Endometrium (tissue), 2 donors: ENCODE data around the gene COG5.

Source experiments
- FAIRE-seq: peaks from 2 replicates; lab custom pipeline; 2012; peaks lifted over from hg19 to GRCh38; lab: Jason Lieb, UNC
- donor health status: control.
- donor health status: control.

The COG5 gene

GRCh38 chr7:107505997-107506673 is 57.6 kb downstream of the COG5 start:
- no peak for FAIRE-seq

- FAIRE-seq, result no peak
Observed at GRCh38 chr7:107505362-107505761, 58.4 kb downstream of the COG5 start.

GRCh38 chr7:107503687-107504086 is 60.0 kb downstream of the COG5 start:
- no peak for FAIRE-seq

- FAIRE-seq, result no peak
Observed at GRCh38 chr7:107502797-107503196, 60.9 kb downstream of the COG5 start.

- FAIRE-seq, result no peak
Observed at GRCh38 chr7:107502154-107502553, 61.6 kb downstream of the COG5 start.

- FAIRE-seq, result no peak
Observed at GRCh38 chr7:107501593-107501992, 62.1 kb downstream of the COG5 start.

GRCh38 chr7:107499731-107500130 is 64.0 kb downstream of the COG5 start:
- no peak for FAIRE-seq

- FAIRE-seq, result no peak
Observed at GRCh38 chr7:107495516-107495915, 68.2 kb downstream of the COG5 start.

GRCh38 chr7:107494884-107495283 is 68.8 kb downstream of the COG5 start:
- FAIRE-seq, result no peak

- no peak for FAIRE-seq
Observed at GRCh38 chr7:107494315-107494751, 69.4 kb downstream of the COG5 start.

GRCh38 chr7:107492875-107493274 is 70.8 kb downstream of the COG5 start:
- no peak for FAIRE-seq

- no peak for FAIRE-seq
Observed at GRCh38 chr7:107486041-107486440, 77.7 kb downstream of the COG5 start.

GRCh38 chr7:107482571-107482970 is 81.1 kb downstream of the COG5 start:
- FAIRE-seq, result peak; percentile 43

- FAIRE-seq, result no peak
Observed at GRCh38 chr7:107480932-107481331, 82.8 kb downstream of the COG5 start.

- no peak for FAIRE-seq
Observed at GRCh38 chr7:107479303-107479702, 84.4 kb downstream of the COG5 start.

GRCh38 chr7:107474104-107474521 is 89.6 kb downstream of the COG5 start:
- no peak for FAIRE-seq

- no peak for FAIRE-seq
Observed at GRCh38 chr7:107472116-107472515, 91.6 kb downstream of the COG5 start.

GRCh38 chr7:107471292-107472070 is 92.2 kb downstream of the COG5 start:
- FAIRE-seq, result peak; percentile 98

GRCh38 chr7:107469929-107470328 is 93.8 kb downstream of the COG5 start, which contains the start of gene GPR22:
Gene GPR22, plus strand, starts transcription at chr7:107470057. Its CDS starts 4,004 bp downstream, at chr7:107474061.
- FAIRE-seq, result no peak

GRCh38 chr7:107468824-107469223 is 94.9 kb downstream of the COG5 start:
- FAIRE-seq, result peak; percentile 96

- no peak for FAIRE-seq
Observed at GRCh38 chr7:107467972-107468371, 95.7 kb downstream of the COG5 start.

GRCh38 chr7:107464666-107465226 is 99.0 kb downstream of the COG5 start:
- FAIRE-seq, result no peak
